Fibroblast of skin of left biceps (primary cell): Measurements from ENCODE around the gene LBP.
"Not testable (repeated sequence)": the region's sequence is repeated elsewhere in the genome, so short reads cannot be mapped to it uniquely, and the experiment has no call there.

Experiments used
- DNase-seq, 2 experiments: peaks; one replicate each; pipeline ENCODE4 v3.0.0-alpha.2; 2013; ENCODE audit warnings: low read depth in 2 of 2

The LBP gene, protein sequence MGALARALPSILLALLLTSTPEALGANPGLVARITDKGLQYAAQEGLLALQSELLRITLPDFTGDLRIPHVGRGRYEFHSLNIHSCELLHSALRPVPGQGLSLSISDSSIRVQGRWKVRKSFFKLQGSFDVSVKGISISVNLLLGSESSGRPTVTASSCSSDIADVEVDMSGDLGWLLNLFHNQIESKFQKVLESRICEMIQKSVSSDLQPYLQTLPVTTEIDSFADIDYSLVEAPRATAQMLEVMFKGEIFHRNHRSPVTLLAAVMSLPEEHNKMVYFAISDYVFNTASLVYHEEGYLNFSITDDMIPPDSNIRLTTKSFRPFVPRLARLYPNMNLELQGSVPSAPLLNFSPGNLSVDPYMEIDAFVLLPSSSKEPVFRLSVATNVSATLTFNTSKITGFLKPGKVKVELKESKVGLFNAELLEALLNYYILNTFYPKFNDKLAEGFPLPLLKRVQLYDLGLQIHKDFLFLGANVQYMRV

DNA sequence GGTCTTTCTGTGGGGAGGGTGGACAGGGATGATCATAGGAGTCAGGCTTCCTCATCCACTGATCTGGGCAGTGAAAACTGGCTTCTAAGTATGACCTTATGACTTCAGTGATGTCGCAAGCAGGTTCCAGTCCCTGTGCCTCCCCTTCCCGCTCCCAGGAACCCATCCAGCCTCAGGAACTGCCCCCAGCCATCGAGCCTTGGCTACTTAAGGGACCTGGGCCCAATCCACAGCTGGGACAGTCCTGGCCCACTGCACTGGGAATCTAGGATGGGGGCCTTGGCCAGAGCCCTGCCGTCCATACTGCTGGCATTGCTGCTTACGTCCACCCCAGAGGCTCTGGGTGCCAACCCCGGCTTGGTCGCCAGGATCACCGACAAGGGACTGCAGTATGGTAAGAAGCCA lies at the start of gene LBP:
TSS of gene LBP (plus strand) at position 236 of the 405 bp plus-strand sequence. CDS start at position 271, 35 bp downstream.
- DNase-seq, result no peak

DNA sequence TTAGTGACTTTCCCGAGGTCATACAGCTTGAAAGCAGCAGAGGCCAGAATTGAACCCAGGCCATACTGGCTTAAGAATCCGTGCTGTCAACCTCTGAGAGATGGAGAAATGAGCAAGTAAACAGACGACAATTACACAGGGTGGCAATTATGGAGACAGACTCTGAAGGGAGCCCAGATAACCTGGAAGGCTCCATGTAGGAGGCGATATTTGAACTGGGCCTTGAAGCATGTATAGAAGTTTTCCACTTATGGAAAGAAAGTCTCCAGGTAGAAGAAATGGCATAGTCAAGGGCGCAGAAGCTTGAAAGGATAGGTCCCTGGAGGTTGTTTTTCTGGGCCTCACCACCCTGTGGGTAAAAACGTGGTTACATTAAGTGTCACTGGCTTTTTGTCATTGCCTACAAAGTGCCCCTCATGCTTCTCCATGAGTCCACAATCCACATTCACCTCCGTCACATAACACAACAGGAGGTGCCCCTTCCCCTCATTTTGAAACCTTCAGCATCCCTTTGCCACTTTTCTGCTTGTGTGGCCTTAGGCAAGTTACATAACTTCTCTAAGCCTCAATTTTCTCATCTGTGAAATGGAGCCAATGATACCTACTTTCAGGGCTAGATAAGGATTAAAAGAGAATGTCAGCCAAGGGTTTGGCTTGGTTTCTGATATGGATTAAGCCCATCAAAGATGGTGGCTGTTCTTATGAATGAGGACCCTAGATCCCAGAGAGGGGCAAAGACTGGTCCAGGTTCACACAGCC lies 48.2 kb upstream of the LBP start:
- no peak for DNase-seq

DNA sequence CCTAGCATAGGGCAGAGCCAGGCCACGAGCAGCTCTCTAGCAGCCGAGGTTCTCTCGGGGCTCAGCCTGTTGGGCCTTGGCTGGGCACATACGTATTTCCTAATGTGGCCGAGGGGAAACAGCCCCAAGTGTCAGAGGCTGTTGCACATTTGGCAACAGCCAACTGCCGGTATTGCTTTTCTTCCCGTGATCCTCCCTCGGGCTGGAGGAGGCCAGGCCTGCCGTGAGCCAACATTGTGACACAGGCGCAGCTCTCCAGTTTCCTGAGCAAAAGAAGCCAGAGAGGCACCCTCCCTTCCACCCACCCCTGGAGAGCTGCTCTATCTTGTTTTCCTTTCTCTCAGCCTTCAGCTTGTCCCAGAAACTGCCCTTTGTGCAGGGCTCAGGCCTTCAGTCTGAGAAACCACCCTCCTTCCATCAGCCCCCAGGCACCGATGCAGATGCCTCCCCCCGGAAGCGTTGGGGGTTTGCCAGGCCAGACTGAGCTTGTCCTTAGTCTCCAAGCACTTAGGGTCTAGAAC lies 47.5 kb upstream of the LBP start:
- DNase-seq, result no peak

DNA sequence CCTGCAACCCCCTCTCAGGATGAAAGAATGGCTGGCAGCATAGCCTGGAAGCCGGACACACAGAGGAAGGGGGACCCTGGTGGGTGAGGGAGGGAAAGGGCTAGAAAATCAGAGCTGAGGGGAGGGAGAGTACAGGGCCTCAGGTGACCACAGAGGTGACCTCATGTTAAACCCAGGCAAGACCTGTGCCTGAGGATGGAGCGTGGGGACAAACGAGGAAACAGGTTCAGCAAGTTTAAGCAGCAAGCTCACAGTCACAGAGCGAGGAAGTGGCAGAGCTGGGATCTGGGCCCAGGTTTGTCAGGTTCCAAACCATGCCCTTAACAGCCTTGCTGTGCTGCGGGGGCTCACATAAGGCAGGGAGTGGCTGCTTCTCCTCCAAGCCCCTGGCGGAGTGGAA lies 46.3 kb upstream of the LBP start:
- no peak for DNase-seq

DNA sequence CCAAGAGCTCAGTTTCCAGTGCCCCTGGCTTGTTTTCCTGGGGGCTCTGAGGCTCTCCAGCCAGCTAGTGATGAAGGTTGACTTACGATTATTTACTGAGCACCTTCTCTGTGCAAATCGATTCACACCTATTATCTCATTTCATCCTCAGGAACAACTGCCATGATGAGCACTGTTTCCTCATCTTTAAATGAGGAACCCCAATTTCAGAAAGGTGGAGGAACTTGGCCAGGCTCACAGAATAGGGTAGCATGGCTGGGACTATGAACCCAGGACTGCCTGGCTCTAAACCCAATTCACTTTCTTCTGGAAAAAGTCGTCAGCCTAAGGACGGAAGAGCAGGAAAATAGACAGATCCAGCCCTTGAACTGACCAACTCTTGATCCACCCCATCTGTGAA lies 45.8 kb upstream of the LBP start:
- no peak for DNase-seq

DNA sequence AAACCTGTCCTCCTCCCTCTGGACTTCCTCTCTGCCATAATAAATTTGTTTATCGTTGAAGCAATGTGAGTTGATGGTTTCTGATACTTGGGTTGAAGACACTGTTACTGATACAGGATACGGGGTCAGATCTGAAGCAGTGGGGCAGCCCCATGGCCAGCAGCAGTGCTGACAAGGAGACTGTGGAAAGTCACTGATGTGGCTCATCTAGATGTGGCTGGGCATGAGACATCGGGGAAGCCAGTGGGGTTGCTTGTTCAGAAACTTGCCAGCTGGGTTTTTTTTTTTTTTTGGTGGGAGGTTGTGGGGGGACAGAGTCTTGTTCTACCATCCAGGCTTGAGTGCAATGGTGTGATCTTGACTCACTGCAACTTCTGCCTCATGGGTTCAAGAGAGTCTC lies 45.0 kb upstream of the LBP start:
- DNase-seq, result no peak

DNA sequence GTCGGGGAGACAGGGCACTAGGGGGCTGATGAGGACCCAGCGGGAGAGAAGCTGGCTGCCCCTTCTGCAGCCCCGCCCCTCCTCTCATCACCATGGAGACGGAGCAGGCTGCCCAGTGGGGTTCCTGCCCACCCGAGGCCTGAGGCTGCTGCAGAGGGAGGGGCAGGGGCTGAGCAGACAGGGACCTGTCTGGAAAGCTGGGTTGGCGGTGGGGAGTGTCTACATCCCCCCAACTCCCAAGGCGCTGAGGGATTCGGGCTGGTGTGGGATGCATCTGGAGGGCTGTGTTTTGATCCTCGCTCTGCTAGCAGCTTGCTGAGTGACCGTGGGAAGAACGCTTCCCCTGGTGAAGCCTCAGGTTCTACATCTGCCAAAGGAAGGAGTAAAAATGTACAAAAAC lies 43.5 kb upstream of the LBP start:
- no peak for DNase-seq

DNA sequence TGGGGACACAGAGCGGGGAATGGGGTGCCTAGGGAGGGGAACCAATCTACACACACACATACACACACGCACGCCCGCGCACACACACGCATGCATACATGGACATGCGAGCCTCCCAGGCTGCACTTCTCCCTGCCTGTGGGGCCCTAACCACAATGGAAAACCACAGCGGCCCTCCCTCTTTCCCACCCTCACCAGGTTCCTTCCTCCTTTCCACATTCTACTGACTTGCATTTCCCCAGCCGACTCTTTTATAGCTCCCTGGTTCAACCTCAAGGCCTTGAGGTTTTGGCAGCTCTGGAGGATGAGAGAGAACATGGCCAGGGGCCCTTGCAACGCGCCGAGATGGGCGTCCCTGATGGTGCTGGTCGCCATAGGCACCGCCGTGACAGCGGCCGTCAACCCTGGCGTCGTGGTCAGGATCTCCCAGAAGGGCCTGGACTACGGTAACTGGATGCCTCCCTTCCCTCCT lies 42.3 kb upstream of the LBP start, which contains the start of gene BPI:
TSS of gene BPI (plus strand) at position 249 of the 472 bp plus-strand sequence. CDS start at position 317, 68 bp downstream.
- no peak for DNase-seq

DNA sequence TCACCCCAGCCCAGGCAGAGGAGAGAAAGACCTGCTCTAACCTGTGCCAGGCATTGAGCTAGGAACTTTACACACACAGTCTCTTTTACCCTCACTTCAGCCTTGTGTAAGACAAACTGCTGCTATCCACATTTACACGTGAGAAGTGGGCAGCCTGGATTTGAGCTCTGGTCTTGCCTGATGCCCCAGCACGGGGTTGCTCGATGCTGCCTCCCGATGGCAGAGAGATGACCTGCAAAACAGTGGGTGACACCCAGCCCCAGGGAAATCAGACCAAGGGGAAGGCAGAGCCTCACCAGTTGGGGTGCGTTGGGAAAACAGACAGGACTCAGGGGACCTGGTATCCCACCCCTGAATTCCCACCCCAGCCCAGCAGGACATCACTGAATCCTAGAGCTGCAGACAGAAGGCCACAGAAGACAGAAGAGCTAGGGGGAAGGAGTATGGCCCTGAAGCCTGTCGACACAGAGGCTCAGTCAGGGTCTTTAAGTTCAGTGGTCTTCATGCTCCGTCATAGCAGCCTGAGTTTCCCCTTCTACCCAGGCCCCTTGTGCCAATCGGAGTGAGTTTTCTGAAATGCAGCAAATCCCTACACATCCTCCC lies 41.3 kb upstream of the LBP start:
- DNase-seq, result no peak

DNA sequence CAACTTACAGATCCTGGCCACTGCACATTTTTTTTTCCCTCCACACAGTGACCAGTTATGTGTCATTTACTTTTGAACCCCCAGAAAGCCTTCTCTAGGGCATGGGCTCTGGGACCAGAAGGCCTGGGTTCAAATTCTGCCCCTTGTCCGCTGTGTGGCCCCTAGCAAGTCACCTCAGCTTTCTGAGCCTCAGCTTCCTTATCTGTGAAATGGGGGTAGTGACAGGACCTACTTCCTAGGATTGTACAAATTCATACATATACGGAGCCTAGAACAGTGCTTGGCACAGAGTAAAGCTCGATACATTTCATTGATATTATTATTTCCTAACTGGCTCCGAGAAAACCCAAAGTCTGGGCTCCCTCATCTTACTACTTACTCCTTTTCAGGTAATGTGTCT lies 40.7 kb upstream of the LBP start:
- DNase-seq, result no peak

DNA sequence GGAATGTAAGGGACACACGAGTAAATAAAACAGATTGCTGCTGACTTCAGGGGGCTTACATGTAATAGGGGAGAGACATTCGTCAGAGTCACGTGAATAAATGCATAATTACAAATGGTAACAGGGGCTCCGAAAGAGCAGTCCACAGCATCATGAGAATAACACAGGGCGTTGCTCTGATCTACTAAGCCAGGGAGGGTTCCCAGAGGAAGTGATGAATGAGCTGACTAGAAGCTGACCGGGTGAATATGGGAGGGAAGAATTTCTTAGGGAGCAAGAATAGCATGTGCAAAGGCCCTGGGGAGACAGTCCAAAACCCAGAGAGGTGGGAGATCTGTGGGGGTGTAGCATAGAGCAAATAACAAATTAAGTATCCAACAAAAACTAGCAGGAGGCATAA lies 39.9 kb upstream of the LBP start:
- no peak for DNase-seq

DNA sequence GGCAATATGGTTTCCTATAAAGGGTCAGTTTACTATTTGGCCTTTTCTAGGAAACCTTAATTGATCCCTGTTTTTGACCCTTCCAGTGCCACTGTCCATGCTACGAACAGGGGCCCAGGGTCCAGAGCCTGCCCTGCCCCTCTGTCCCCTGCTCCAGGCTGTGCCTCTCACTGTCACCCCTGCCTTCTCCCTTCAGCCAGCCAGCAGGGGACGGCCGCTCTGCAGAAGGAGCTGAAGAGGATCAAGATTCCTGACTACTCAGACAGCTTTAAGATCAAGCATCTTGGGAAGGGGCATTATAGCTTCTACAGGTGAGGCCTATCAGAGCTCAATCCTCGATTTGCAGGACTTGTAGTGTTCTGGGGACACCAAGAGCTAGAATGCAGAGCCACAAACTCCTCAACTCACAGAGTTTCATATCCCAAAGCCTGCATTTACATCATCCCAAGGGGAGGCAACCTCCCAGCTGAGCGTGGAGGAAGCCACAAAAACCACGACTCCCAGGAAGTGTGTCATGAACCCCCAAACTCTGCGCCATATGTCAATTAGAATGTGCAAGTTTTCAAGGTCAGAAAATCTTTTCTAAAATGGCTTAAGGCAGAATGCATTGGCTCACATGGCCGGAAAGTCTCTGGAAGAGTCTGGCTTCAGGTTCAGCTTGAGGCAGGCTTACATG lies 38.8 kb upstream of the LBP start:
- no peak for DNase-seq

DNA sequence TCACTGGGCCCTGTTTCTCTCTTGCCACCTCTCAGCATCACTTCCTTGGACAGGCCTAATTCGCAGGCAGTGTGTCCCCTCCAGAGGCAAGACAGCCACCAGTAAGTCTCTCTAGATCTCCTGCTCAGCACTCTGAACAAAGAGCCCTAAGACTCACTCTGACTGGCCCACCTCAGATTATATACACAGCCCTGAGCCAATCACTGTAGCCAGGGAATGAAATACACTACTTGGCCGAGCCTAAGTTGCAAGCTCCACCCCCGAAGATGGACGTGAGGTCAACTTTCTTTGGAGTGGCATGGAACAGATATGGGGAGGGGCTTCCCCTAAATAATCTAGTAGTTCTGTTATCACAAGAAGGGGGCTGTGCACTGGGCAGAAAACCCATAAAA lies 38.2 kb upstream of the LBP start:
- DNase-seq, result no peak

DNA sequence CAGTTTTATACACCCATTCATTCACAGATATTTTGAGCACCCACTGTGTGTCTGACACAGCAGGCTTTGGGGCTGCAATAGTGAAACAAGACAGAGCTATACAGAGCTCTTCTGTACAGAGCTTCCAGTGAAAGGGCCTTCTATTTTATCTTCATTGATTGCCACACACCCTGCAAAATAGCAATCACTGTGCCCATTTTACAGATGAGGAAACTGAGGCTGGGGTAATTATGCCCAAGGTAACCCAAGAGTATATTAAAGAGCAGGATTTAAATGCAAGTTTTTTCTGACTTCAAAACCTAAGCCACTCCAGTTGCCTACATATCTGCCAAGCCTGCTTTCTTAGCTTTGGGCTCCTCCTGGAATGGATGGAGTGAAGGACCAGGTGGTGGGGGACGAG lies 37.8 kb upstream of the LBP start:
- DNase-seq, result no peak

DNA sequence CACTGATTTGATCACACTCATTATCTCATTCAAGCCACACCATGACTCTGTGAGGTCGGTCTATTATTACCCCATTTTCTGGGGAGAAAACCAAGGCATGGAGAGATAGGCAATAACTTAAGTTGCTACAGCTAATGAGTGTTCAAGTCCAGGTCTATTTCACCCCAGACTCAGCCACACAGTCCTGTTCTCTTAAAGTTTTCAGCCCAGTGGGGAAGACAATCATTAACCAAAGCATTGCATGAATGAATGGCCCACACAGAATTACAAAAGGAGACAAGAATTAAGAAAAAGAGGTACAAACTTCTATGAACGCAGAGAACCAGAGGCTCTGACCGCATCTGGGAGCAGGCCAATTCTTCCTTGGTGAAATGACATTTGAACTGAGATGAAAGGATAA lies 35.2 kb upstream of the LBP start:
- DNase-seq, result no peak

DNA sequence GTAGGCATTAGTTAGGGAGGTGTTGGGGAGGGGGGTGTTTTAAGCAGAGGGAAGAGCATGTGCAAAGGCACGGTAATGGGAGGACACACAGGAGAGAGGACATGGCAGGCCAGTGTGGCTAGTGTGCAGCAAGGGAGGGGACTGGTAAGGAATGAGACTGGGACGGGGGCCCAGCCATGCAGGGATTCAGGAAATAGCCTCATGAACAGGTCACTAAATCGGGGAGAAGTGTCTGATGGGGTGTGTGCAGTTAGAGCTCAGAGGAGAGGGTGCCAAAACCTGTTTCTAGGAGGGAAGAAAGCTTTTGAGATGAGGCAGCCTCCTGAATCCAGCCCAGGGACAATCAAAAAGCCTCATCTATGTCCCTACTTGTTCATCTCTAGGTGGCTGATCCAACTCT lies 34.8 kb upstream of the LBP start:
- no peak for DNase-seq

DNA sequence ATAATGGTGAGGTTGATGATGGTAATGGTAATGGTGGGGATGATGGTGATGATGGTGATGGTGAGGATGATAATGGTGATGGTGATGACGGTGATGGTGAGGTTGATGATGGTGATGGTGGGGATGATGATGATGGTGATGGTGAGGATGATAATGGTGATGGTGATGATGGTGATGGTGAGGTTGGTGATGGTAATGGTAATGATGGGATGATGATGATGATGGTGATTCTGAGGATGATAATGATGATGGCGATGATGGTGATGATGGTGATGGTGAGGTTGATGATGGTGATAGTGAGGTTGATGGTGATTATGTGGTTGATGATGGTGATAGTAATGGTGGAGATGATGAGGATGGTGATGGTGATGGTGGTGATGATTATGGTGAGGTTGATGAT lies 32.6 kb upstream of the LBP start:
- no peak for DNase-seq

DNA sequence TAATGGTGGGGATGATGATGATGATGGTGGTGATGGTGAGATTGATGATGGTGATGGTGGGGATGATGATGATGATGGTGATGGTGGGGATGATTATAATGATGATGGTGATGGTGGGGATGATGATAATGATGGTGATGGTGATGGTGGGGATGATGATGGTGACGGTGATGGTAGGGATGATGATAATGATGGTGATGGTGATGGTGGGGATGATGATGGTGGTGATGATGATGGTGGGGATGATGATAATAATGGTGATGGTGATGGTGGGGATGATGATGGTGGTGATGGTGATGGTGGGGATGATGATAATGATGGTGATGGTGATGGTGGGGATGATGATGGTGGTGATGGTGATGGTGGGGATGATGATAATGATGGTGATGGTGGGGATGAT lies 31.9 kb upstream of the LBP start:
- DNase-seq, result not testable (repeated sequence)

DNA sequence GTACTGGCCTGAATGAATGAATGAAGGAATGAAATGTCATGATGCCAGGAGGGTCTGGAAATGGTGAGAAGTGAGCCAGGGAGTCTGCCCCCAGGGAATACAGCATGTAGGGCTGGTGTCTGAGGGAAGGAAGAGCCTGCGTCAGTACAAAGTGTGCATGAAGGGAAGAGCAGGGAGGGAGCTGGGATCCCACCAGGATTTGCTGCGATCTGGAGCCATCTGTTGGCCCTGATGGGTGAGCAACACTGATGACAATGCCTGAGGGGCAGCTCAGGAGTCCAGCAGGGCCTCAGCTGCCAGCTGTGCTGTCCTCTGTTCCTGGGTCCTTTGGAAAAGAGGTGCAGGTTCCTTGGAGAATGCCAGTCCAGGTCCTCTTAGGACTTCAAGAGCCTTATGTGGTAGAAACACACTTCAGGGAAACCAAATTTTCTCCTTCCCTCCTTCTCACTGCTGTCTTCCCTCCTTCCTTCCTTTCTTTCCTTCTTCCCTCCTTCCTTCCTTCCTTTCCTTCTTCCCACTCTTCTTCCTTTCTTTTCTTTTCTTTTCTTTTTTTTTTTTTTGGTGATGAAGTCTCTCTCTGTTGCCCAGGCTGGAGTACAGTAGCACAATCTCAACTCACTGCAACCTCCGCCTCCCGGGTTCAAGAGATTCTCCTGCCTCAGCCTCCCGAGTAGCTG lies 30.9 kb upstream of the LBP start:
- DNase-seq, result no peak

DNA sequence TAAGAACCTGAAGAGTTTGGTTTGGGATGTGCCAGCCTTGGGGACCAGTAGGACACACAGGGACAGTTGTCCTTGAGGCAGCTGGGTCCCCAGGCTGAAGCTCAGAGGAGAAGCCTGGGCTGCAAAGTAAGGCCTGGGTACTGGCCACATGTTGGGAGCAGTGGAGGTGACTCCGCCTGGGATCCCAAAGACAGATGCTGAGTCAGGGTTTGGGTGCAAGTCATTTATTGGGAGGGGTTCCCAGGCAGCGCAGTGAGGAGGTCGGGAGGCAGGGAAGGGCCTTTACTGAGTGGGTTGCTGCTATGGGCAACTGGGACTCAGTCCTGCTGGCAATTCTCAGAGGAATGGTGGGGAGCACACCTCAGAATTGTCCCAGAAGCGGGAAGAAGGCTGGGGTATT lies 29.9 kb upstream of the LBP start:
- DNase-seq, result no peak

DNA sequence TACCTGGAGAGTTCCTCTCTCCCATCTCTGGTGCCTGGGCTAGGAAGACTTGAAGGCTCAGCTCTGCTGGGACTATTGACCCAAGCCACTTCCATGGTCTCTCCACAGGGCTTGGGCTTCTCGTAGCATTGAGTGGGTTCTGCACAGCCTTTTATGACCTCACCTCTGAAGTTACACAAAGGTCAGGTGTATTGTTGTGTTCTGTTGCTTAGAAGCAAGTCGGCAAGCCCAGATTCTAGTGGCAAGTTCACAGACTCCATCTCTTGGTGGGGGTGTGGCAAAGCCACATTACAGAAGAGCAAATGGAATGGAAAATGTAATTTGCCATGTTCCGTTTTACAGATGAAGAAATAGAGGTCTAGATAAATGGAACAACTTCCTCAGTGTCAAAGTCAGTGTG lies 28.9 kb upstream of the LBP start:
- no peak for DNase-seq
